Hepatocyte (in vitro differentiated cells): ENCODE measurements around the gene CORO2B. TPM values are rescaled to one million over a fixed set of nuclear protein-coding genes. Genes with fewer than 3 reads are reported as not detected.
A peak's percentile ranks its signal among the peaks of the same experiment; 100 is the strongest.

Experiments
- DNase-seq: peaks from one replicate; pipeline ENCODE4 v3.0.0-alpha.2; 2016; ENCODE audit warnings: low spot score
- H2AFZ ChIP-seq: fragments of 200-600 bp; sonication (generic); 2 replicates; pipeline ENCODE4 v1.6.0; 2016; ENCODE audit warnings: antibody characterized with exemption, mild to moderate bottlenecking
- H3K27ac ChIP-seq: fragments of 200-600 bp; sonication (generic); 2 replicates; pipeline ENCODE4 v1.5.1; 2016; ENCODE audit warnings: mild to moderate bottlenecking
- H3K27me3 ChIP-seq: fragments of 200-600 bp; sonication (generic); 2 replicates; pipeline ENCODE4 v1.6.1; 2016
- H3K36me3 ChIP-seq: fragments of 200-600 bp; sonication (generic); replicated peaks from 2 replicates; pipeline ENCODE4 v1.5.1; 2016; ENCODE audit warnings: low read depth; ENCODE audit not compliant: insufficient read depth
- H3K4me1 ChIP-seq: fragments of 200-600 bp; sonication (generic); 2 replicates; pipeline ENCODE4 v1.5.1; 2016; ENCODE audit warnings: mild to moderate bottlenecking, moderate library complexity; ENCODE audit not compliant: insufficient read depth
- H3K4me2 ChIP-seq: fragments of 200-600 bp; sonication (generic); 2 replicates; pipeline ENCODE4 v1.6.0; 2016
- H3K4me3 ChIP-seq: fragments of 200-600 bp; sonication (generic); 2 replicates; pipeline ENCODE4 v1.5.1; 2016; ENCODE audit warnings: mild to moderate bottlenecking
- H3K79me2 ChIP-seq: fragments of 200-600 bp; sonication (generic); 2 replicates; pipeline ENCODE4 v1.6.0; 2017; ENCODE audit warnings: mild to moderate bottlenecking
- H3K9me2 ChIP-seq: fragments of 200-600 bp; sonication (generic); replicated peaks from 2 replicates; pipeline ENCODE4 v1.6.0; 2017; ENCODE audit warnings: mild to moderate bottlenecking; ENCODE audit not compliant: insufficient read depth
- H3K9me3 ChIP-seq: fragments of 200-600 bp; sonication (generic); 2 replicates; pipeline ENCODE4 v1.5.1; 2016; ENCODE audit warnings: low read depth, mild to moderate bottlenecking
- H4K20me1 ChIP-seq: fragments of 200-600 bp; sonication (generic); 2 replicates; pipeline ENCODE4 v1.6.0; 2016; ENCODE audit warnings: mild to moderate bottlenecking; ENCODE audit not compliant: insufficient read depth, poor library complexity, severe bottlenecking
- EZH2 ChIP-seq: fragments of 200-600 bp; sonication (generic); IDR thresholded peaks from 2 replicates; pipeline ENCODE4 v1.6.1; 2016; ENCODE audit warnings: antibody characterized with exemption, mild to moderate bottlenecking, borderline replicate concordance
- EZH2phosphoT487 ChIP-seq: fragments of 200-600 bp; sonication (generic); IDR thresholded peaks from one replicate; pipeline ENCODE4 v1.6.1; 2018; ENCODE audit warnings: antibody characterized with exemption, mild to moderate bottlenecking, low read depth, moderate library complexity; ENCODE audit not compliant: unreplicated experiment, severe bottlenecking
- WGBS: methylation state at CpG from one replicate; pipeline ENCODE4 v1.1.6; 2016; ENCODE audit warnings: low lambda C conversion rate; ENCODE audit errors: missing lambda C conversion rate; 5-methylcytosine and 5-hydroxymethylcytosine counted together
- polyA plus RNA-seq: library from polyadenylated mRNA; unstranded; fragments of >200 nt; fragmentation: Nextera tagmentation; extraction: Ambion mirVana; gene quantifications from 2 replicates; pipeline ENCODE4 v1.2.1, GENCODE V29; 2016
- total RNA-seq: library from RNA; depleted of rRNA; stranded (reverse); fragments of >200 nt; gene quantifications from 2 replicates; pipeline ENCODE4 v1.2.3, GENCODE V29; 2014
- TF ChIP-seq, protein P1 (sequence below): fragments of 200-600 bp; sonication (generic); IDR thresholded peaks from 2 replicates; pipeline ENCODE4 v1.5.1; 2016; ENCODE audit warnings: antibody characterized with exemption, mild to moderate bottlenecking; ENCODE audit not compliant: poor library complexity

CORO2B gene
- total and polyA plus RNA-seq, 2 experiments from 2014 or later, result 2.9 to 5.1 TPM

GRCh38 chr15:68668926-68669600 lies 90.3 kb downstream of the CORO2B start:
- H3K4me3 ChIP-seq, result no peak overlapping the region
- H3K4me1 ChIP-seq, result no peaks in the 10 kb centered on the region
- no peak overlapping the region for H2AFZ ChIP-seq
- H4K20me1 ChIP-seq, result no peaks in the 10 kb centered on the region
- no peak overlapping the region for H3K27ac ChIP-seq
- WGBS, result 90% methylated on average over 11 of the region's 11 CpGs
- TF ChIP-seq EZH2 (no peak), EZH2phosphoT487 (no peak)
- TF ChIP-seq, protein P1, sequence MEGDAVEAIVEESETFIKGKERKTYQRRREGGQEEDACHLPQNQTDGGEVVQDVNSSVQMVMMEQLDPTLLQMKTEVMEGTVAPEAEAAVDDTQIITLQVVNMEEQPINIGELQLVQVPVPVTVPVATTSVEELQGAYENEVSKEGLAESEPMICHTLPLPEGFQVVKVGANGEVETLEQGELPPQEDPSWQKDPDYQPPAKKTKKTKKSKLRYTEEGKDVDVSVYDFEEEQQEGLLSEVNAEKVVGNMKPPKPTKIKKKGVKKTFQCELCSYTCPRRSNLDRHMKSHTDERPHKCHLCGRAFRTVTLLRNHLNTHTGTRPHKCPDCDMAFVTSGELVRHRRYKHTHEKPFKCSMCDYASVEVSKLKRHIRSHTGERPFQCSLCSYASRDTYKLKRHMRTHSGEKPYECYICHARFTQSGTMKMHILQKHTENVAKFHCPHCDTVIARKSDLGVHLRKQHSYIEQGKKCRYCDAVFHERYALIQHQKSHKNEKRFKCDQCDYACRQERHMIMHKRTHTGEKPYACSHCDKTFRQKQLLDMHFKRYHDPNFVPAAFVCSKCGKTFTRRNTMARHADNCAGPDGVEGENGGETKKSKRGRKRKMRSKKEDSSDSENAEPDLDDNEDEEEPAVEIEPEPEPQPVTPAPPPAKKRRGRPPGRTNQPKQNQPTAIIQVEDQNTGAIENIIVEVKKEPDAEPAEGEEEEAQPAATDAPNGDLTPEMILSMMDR, result no peak
- H3K9me3 ChIP-seq, result no peaks in the 10 kb centered on the region
- no peaks in the 10 kb centered on the region for H3K27me3 ChIP-seq
- no peaks in the 10 kb centered on the region for H3K36me3 ChIP-seq
- H3K4me2 ChIP-seq, result no peak overlapping the region
- H3K79me2 ChIP-seq, result no peaks in the 10 kb centered on the region
- H3K9me2 ChIP-seq, result no peaks in the 10 kb centered on the region
- no peak for DNase-seq

DNA sequence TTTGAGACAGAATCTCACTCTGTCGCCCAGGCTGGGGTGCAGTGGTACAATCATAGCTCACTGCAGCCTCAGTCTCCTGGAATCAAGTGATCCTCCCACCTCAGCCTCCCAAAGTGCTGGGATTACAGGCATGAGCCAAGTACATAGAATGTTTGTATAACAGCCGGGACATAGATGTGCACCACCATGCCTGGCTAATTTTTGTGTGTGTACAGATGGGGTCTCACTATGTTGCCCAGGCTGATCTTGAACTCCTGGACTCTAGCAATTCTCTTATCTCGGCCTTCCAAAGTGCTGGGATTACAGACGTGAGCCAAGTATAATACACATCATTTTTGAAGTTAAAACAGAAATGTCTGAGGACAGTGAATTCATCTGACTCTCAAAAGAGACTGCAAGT lies 93.5 kb downstream of the CORO2B start:
- DNase-seq, result no peak
- H4K20me1 ChIP-seq, result no peaks in the 10 kb centered on the region
- 62% methylated on average over 4 of the region's 4 CpGs for WGBS
- no peak overlapping the region for H3K4me3 ChIP-seq
- no peaks in the 10 kb centered on the region for H3K36me3 ChIP-seq
- no peaks in the 10 kb centered on the region for H3K9me3 ChIP-seq
- H3K9me2 ChIP-seq, result no peaks in the 10 kb centered on the region
- no peak overlapping the region for H3K4me2 ChIP-seq
- TF ChIP-seq EZH2 (no peak), EZH2phosphoT487 (no peak)
- TF ChIP-seq, protein P1, result no peak
- no peaks in the 10 kb centered on the region for H3K79me2 ChIP-seq
- H3K27me3 ChIP-seq, result no peaks in the 10 kb centered on the region
- H3K4me1 ChIP-seq, result no peaks in the 10 kb centered on the region
- no peak overlapping the region for H2AFZ ChIP-seq
- no peak overlapping the region for H3K27ac ChIP-seq

- TF ChIP-seq, protein P1, result peak; percentile 17
- no peak for TF ChIP-seq EZH2phosphoT487
- TF ChIP-seq EZH2, result no peak
- no peaks in the 10 kb centered on the region for H3K79me2 ChIP-seq
- H3K27me3 ChIP-seq, result no peaks in the 10 kb centered on the region
- no peaks in the 10 kb centered on the region for H3K36me3 ChIP-seq
- no peaks in the 10 kb centered on the region for H3K4me1 ChIP-seq
- no peaks in the 10 kb centered on the region for H3K9me3 ChIP-seq
- no peaks in the 10 kb centered on the region for H3K9me2 ChIP-seq
- no peaks in the 10 kb centered on the region for H4K20me1 ChIP-seq
- 56% methylated on average over 2 of the region's 4 CpGs for WGBS
- no peak overlapping the region for H3K4me3 ChIP-seq
- no peak overlapping the region for H2AFZ ChIP-seq
- H3K4me2 ChIP-seq, result no peak overlapping the region
- no peak overlapping the region for H3K27ac ChIP-seq
- no peak for DNase-seq
These were observed 94.0 kb downstream of the CORO2B start for GRCh38 chr15:68672781-68673205.

DNA sequence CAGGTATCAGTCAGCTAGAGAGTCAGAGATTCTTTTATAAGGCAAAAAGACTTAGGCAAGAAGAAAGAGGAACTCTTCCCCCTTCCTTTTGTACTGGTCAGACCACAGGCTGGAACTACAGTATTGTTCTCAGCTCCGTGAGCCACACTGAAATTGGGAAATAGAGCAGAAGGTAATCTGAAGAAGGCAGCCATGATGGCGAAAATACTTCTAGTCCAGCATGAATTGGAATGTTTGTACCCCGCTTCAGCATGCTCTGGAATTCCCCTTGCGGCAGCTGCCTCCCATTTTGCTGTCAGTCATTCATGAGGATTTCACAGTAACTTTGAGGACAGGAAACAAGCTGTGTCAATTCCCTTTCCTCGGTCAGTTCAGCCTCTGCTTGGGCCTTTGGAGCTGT lies 96.2 kb downstream of the CORO2B start:
- Histone ChIP-seq H3K36me3 (no peaks in the 10 kb centered on the region), H3K4me2 (no peak overlapping the region), H3K4me1 (no peaks in the 10 kb centered on the region), H3K9me3 (no peaks in the 10 kb centered on the region), H3K27me3 (no peaks in the 10 kb centered on the region), H3K9me2 (no peaks in the 10 kb centered on the region), H3K4me3 (no peak overlapping the region), H3K27ac (no peak overlapping the region), H4K20me1 (no peaks in the 10 kb centered on the region), H2AFZ (no peak overlapping the region), H3K79me2 (no peaks in the 10 kb centered on the region)
- WGBS, result 61% methylated on average over 5 of the region's 5 CpGs
- TF ChIP-seq EZH2phosphoT487 (no peak), EZH2 (no peak)
- TF ChIP-seq, protein P1, result no peak
- no peak for DNase-seq
